Daoy (cell line): ENCODE measurements around the gene RAB25. TPM values are rescaled to one million over a fixed set of nuclear protein-coding genes. Genes with fewer than 3 reads are reported as not detected.
"Not testable (repeated sequence)": the region's sequence is repeated elsewhere in the genome, so short reads cannot be mapped to it uniquely, and the experiment has no call there.

Source experiments
- DNase-seq: peaks from one replicate; pipeline ENCODE4 v3.0.0-alpha.2; 2015; ENCODE audit warnings: low read depth
- total RNA-seq: library from RNA; depleted of rRNA; stranded (reverse); fragments of >200 nt; shearing (Covaris generic); gene quantifications from 2 replicates; pipeline ENCODE4 v1.2.3, GENCODE V29; 2014; rRNA removed

The RAB25 gene
- not detected in 2 replicates for total RNA-seq

DNA sequence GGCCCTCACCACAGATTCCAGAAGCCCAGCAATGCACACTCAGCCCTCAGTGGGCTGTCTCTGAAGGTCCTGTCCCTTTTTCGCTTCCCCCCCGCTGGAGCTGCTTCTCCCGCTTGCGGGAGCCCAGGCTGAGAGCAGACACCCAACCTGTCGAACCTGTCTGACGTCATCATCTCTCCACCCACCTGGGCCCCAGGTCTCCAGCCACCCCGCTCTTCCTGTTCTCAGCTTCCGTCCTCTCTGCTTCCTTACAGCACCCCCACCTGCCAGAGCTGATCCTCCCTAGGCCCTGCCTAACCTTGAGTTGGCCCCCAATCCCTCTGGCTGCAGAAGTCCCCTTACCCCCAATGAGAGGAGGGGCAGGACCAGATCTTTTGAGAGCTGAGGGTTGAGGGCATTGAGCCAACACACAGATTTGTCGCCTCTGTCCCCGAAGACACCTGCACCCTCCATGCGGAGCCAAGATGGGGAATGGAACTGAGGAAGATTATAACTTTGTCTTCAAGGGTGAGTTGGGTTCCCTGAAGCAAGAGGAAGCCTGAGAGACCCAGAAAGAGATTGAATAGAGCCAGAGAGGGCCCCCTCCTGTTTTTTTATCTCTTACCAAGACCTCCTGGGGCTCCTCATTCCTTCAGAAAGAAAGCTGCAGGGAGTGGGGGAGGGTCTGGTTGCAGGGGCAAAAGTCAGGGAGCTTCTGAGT lies at the start of gene RAB25:
Gene RAB25, plus strand, starts transcription at position 224 of the 700 bp plus-strand sequence. Its CDS starts 241 bp downstream, at position 465.
- DNase-seq, result no peak

GRCh38 chr1:156012051-156012817 lies 48.7 kb upstream of the RAB25 start:
- no peak for DNase-seq

- DNase-seq, result no peak
These were observed 46.1 kb upstream of the RAB25 start for GRCh38 chr1:156014829-156015228.

DNA sequence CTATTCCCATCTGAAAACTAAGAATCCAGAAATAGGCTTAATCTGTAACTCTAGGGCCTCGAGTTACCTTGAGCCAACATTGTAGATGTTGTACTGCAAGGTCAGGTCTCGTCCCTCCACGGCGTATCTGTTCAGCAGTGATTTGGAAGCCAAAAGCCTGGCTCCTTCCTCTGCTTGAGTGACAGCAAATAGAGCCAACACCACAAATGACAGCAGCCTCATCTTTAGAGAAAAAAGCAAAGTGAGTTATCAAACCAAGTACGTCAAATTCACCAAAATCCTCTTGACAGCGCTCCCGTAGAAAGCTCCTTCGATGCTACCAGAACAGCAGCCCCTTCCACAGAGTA lies 41.0 kb upstream of the RAB25 start:
- no peak for DNase-seq

DNA sequence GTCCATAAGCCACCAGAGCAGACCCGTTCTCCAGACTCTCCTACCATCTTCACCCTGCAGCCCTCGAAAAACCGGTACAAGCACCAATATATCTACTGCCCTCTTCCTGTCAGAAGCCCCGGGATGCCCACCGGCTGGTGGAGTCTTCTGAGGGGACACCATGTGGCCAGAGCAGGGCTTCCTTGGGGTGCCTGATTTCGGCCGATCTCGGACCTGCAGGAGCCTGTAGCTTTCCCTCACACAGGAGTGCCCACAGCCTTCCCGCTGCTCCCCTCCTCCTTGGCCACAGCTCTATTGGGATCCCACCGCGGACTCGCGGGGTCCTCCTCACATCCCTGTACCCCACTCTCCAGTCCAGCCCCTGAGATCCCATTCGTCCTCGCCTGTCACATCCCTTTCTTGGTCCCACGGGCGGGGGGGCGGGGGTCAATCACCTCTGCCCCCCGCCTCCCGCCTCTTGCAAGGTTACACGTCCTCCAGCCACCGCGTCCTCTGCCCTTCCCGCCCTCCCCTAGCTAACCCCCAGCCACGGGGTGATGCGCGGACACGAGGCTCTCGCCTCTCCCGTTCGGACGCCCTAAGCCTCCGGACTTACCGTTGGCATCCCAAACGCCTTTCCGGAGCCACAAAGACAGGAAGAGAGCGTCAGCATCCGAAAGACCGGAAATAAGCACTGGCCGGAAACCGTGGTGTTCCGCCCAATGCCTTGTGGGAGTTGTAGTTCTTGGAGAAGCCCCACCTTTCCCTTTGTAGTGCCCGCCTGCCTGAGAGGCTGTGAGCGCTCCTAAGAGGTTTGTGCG lies 40.5 kb upstream of the RAB25 start, which contains the start of gene SSR2:
Gene SSR2, minus strand, starts transcription at position 659 of the 800 bp plus-strand sequence. CDS start 784 bp downstream, outside the sequence.
- DNase-seq, result peak; percentile 95

GRCh38 chr1:156021093-156021428 lies 39.9 kb upstream of the RAB25 start:
- DNase-seq, result no peak

- DNase-seq, result no peak
These were observed 39.0 kb upstream of the RAB25 start for GRCh38 chr1:156021954-156022353.

DNA sequence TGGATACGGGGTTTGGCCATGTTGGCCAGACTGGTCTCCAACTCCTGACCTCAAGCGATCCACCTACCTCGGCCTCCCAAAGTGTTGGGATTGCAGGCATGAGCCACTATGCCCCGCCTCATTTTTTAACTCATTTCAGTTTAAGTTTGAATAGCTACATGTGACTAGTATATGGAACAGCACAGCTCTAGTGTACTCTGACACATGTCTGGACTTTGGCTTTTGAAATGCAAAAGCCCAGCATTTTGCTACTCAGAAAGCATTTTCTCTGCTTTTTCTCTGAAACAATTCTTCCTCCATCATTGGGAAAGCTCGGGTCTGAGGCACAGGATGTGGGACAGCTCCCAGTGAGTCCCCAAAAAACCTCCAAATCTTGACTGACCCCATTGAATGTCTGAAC lies 36.2 kb upstream of the RAB25 start:
- no peak for DNase-seq

GRCh38 chr1:156025876-156026275 lies 35.1 kb upstream of the RAB25 start:
- peak; percentile 64 for DNase-seq

- DNase-seq, result no peak
These were observed 34.4 kb upstream of the RAB25 start for GRCh38 chr1:156026588-156026987.

DNA sequence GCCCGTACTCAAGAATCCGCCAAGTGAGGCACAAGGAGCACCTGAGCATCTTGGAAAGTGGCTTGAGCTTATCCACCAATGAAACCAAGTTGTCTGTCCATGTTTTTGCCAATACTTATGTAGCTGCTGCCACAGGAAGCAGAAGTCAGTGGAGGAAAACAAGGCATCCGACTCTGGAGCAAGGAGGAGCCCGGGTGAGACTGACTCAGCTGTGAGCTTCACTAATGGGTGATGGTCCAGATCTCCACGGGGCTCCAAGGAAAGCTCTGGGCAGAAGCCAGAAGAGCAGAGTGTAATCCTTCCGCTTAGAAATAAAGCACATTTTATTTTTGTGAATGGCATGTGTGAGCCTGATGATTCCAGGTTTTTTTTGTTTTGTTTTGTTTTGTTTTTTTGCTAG lies 27.9 kb upstream of the RAB25 start:
- peak; percentile 13 for DNase-seq

GRCh38 chr1:156034991-156035390 lies 26.0 kb upstream of the RAB25 start:
- not testable (repeated sequence) for DNase-seq

DNA sequence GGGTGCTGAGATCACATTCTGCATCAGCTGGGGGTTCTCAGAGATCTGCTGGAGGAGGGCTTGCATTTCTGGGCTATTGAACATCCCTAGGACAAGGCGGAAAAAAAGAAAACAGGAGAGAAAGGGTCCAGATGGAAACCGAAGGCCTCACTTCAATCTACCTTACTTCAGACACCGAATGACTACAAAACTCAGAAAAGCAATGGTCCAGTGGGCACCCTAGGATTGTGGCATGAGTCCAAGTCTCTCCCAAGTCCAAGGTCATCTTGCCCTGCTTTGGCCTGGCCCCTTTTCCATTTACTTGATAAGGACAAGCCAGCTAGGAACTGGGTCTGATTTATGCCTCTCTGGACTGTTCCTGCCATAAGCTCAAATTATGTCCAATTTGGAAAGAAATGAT lies 18.1 kb upstream of the RAB25 start:
- no peak for DNase-seq

GRCh38 chr1:156045076-156045475 lies 15.9 kb upstream of the RAB25 start:
- no peak for DNase-seq

DNA sequence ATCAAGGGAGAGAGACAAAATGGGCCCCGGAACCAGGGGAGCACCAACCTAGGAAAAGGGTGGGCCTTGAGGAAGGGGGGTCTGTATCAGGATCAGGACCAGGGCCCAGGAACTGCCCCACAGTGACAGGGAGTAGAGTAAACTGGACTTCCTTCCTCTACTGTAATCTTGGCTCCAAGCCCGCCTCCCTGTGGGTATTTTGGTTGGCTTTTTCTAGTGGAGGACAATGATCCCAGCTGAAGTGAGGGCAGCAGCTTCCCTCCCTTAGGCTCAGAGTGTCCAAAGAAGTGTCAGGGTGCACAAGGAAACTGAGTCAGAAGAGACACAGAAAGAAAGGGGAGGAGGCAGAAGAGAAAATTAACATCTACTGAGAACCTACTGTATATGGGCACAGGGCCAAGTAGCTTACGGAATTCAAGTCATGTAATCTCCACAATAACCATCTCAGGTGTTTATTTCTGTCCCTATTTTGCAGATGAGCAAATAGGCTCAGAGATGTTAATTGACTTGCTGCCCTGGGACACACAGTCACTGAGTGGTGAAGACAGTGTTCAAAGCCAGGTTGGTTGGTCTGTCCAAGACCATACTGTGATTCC lies 12.2 kb upstream of the RAB25 start:
- DNase-seq, result no peak

GRCh38 chr1:156050376-156050775 lies 10.6 kb upstream of the RAB25 start:
- no peak for DNase-seq

- no peak for DNase-seq
These were observed 9.8 kb upstream of the RAB25 start for GRCh38 chr1:156051011-156051725.

DNA sequence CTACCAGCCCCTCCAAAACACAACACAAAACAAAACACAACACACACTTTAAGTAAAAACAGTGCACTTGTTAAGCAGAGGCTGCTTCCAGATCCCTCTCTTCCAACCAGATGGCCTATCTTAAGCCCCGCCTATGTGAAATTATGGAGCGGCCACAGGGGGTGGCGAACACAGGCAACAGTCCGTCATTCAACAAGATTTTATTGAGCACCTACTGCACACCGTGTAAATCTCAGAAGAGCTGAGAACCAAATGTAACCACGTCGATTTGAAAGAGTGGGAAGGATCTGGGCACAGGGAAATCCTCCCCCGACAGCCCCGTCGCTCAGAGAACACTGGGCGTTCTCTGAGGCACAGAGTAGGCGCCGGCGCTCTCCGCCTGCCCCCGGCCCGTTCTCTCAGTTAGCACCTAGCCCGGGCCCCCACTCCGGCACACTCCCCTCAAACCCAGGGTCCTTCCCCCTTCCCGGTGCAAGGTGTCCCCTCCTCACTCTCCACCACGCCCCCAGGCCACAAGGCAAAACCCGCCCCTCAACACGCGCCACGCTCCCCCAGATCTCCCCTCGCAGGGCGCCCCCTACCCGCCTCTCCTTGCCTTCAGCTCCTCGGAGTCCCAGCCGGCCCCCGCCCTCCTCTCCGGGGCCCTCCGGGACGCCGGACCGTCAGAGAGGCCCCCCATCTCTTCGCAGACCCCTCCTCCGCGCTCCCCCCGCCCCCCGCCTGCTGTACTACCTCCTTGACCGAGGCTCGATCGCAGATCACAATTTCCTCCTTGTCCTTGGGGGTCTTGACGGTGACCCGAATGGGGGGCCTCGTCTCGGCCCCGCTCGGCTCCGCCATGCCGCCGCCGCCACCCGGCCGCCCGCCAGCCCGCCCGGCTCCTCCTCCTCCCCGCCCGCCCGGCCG lies 7.8 kb upstream of the RAB25 start:
- DNase-seq, result peak; percentile 68

DNA sequence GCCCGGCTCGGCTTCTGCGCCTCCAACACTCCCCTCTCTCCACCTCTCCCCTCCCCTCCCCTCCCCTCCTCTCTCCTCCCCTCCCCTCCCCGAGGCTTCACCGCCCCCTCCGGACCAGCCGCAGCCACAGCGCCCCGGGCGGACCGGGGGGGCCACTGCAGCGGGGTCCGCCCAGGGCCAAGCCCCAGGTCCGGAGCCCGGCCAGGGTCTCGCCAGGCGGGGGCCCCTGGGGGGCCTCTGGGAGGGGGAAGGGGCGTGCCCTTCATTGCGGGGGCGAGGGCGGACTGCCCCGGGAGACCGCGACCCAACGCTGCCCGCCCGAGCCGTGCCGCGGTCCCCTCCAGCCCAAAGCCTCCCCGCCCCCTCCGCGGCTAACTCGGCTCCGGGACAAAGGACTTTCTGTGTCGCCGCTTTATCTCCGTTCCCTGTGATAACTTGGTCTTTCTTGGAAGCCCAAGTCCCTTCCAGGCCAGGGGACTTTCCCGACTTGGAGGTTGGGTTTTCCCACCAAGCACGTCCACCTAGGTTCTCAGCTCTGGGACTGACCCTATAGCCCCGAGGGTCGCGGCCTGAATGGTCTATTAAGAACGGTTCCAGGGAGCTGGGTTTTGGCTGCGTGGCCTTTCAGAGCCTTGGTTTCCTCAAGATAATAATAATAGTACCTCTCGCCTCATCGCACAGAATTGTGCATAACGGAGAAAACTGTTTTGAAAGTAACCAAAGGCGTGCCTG lies 7.0 kb upstream of the RAB25 start, which contains the start of gene UBQLN4:
Gene UBQLN4, minus strand, starts transcription at position 31 of the 732 bp plus-strand sequence. CDS start 97 bp downstream, outside the sequence.
- DNase-seq, result peak; percentile 93
